ENCODE measurements around the gene MAP3K3.

MAP3K3 gene

DNA sequence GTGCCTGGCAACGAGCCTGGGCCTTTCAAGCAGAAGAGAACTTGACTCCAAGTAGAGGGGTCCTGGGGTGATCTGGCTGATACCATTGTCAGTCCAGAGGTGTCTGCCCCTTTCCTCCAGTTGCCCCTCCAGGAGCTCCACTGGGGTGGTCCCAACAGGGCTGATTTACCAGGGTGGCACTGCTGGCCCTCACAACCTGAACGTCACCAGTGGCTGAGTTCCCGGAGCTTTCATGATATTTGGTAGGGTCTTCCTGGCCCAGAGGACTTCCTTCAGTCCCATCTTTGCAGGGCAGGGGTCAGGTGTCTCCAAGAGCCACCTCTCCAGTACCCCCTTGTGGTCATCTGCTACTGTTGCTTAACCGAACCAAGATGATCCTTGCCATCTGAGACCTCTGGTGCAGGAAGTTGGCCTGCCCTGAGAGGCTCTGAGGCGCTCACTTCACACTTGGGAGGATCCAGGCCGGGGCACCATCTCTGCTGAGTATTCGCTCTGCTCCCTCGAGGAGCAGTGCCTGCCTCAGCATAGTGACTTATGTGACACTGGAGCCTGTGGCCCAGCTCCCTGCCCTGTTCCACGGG, 74.3 kb downstream of the MAP3K3 start:
- Histone ChIP-seq H3K4me1 (ENCODE audit: control insufficient read depth, low read depth, low read length) (peaks cover 11% of the 10 kb centered on the region), H3K9ac (ENCODE audit: low read length) (no peak overlapping the region), H3K36me3 (ENCODE audit: control insufficient read depth, low read depth, low read length) (peaks cover 15% of the 10 kb centered on the region), H3K27ac (ENCODE audit: low read length) (no peak overlapping the region), H3K9me3 (ENCODE audit: control insufficient read depth, low read depth, low read length) (no peaks in the 10 kb centered on the region), H3K27me3 (ENCODE audit: control insufficient read depth, insufficient read depth, low read length) (peaks cover 6% of the 10 kb centered on the region), H3K4me3 (ENCODE audit: low read length) (no peak overlapping the region)

DNA sequence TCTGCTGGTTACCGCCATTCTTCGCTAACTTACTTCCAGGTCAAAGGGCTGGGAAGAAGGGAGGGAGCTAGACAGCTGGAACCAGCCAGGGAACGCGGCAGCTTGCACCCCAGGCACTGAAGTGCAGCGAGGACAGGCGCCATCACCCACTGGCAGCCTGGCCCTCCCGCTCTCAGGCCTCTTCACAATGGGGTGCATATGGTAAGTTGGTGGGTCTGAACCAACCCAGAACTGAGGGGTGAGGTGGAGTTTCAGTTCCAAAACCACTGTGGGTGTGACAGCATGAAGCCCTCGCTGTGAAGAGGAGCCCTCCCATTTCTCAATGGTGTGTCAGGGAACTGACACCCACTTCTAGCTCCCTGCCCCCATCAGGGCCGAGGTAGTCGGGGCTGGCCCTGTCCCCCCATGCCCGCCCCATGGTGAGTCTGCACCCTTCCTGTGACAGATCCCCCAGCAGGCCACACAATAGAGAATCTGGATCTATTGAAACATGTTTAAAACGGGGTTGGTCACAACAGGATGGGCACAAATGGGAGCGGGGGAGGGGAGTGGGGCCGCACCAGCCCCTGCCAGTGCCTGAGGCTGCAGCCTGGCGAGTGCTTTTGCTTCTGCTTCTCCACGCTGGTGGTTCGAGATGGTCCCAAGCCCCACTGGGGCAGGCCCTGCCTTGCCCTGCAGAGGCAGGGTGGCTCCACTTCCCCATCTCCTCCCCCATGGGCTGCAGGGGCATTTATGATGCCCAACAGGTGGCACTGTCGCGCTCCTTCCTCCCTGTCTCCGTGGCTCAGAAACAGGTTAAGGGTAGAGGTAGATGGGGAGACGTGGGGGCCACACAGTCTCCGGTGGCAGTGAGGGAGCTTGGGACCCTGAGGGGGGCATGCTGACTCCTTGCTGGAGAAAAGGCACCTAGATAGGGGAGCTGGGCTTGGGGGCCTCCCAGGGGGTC, 75.4 kb downstream of the MAP3K3 start:
- Histone ChIP-seq H3K4me1 (ENCODE audit: control insufficient read depth, low read depth, low read length) (peaks cover 11% of the 10 kb centered on the region), H3K9ac (ENCODE audit: low read length) (no peak overlapping the region), H3K27me3 (ENCODE audit: control insufficient read depth, insufficient read depth, low read length) (peaks cover 7% of the 10 kb centered on the region), H3K9me3 (ENCODE audit: control insufficient read depth, low read depth, low read length) (no peaks in the 10 kb centered on the region), H3K27ac (ENCODE audit: low read length) (no peak overlapping the region), H3K36me3 (ENCODE audit: control insufficient read depth, low read depth, low read length) (peaks cover 11% of the 10 kb centered on the region), H3K4me3 (ENCODE audit: low read length) (no peak overlapping the region)

DNA sequence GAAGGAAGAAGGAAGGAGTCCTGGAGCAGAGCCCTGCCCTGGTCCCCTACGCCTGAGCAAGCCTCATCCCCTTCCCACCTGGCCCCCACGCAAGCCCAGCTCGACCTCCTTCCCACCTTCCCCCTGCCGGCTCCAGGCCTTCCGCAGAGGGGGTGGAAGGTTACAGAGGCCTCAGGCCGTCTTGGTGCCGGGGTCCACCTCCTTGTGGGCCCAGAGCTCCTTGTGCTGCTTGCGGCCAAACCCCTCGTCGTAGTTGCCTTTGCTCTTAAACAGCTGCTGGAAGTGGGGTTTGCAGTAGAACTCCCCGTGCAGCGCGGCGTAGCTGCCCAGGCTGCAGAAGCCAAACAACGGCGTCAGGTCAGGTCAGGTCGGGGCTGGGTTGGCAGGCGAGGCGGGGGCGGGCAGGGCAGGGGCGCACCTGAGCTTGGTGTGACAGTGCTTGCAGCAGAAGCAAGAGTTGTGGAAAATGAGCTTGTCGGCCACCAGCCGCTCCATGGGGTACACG, 76.2 kb downstream of the MAP3K3 start:
- peaks cover 7% of the 10 kb centered on the region for H3K27me3 ChIP-seq (ENCODE audit: control insufficient read depth, insufficient read depth, low read length)
- peaks cover 15% of the 10 kb centered on the region for H3K36me3 ChIP-seq (ENCODE audit: control insufficient read depth, low read depth, low read length)
- H3K9ac ChIP-seq (ENCODE audit: low read length) = no peak overlapping the region
- H3K4me1 ChIP-seq (ENCODE audit: control insufficient read depth, low read depth, low read length) = peaks cover 11% of the 10 kb centered on the region
- no peak overlapping the region for H3K27ac ChIP-seq (ENCODE audit: low read length)
- no peaks in the 10 kb centered on the region for H3K9me3 ChIP-seq (ENCODE audit: control insufficient read depth, low read depth, low read length)
- H3K4me3 ChIP-seq (ENCODE audit: low read length) = peak overlapping the region; percentile 62

- Histone ChIP-seq H3K36me3 (ENCODE audit: control insufficient read depth, low read depth, low read length) (peaks cover 19% of the 10 kb centered on the region), H3K4me1 (ENCODE audit: control insufficient read depth, low read depth, low read length) (peaks cover 11% of the 10 kb centered on the region)
Observed at GRCh38 chr17:63698886-63699637, 76.8 kb downstream of the MAP3K3 start.

DNA sequence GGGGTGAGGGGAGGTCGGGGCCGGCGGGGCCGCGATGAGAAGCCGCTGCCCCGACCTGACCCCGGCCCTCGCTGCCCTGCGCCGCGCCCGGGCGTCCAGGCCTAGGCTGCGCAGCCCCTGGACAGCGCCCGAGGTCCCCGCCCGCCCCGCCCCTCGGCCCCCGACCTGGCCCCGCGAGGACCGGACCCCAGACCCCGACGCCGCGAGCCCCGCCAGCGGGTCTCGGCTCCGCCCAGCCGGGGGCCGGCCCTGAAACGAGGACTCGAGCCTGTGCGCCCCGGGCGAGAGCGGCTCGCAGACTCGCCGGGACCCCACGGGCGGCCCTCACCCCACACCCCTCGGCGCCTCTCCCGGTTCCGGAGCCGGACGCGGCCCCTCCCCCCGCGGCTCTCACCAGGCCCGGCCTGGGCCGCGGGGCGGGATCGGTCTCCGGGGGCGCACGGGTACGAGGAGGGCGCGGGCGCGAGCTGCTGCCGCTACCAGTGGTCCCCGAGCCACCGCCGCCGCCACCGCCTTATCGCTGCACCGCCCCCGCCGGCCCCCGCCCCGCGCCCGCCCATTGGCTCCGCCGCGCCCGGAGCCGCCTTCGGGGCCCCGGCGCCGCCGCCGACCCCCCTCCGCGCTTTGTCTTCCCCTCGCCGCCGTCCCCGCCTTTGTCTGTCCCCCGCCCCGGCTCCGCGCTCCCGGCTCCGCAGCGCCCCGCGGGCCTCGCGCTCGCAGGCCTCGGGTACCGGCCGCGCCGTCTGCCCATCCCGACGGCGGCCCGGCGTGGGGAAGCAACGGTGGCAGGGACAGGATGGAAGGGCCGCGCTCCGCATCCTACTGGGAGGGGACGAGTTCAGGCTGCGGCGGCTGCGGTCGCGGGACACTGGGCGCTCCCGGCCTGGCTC, 77.7 kb downstream of the MAP3K3 start, which contains the start of gene LIMD2:
TSS of gene LIMD2 (minus strand) at position 488 of the 890 bp plus-strand sequence. CDS start 827 bp downstream, outside the sequence.
- no peak within 1 kb of the TSS for H3K27ac ChIP-seq (ENCODE audit: low read length)
- peaks cover 7% of the 10 kb centered on the region for H3K27me3 ChIP-seq (ENCODE audit: control insufficient read depth, insufficient read depth, low read length)
- peak within 1 kb of the TSS; percentile 64 for H3K4me3 ChIP-seq (ENCODE audit: low read length)
- peak within 1 kb of the TSS; percentile 74 for H3K9ac ChIP-seq (ENCODE audit: low read length)
- peaks cover 8% of the 10 kb centered on the region for H3K4me1 ChIP-seq (ENCODE audit: control insufficient read depth, low read depth, low read length)
- peaks cover 19% of the 10 kb centered on the region for H3K36me3 ChIP-seq (ENCODE audit: control insufficient read depth, low read depth, low read length)
- H3K9me3 ChIP-seq (ENCODE audit: control insufficient read depth, low read depth, low read length) = no peaks in the 10 kb centered on the region

More at GRCh38 chr17:63698886-63699637, 76.8 kb downstream of the MAP3K3 start:
- Histone ChIP-seq H3K27me3 (ENCODE audit: control insufficient read depth, insufficient read depth, low read length) (peaks cover 7% of the 10 kb centered on the region), H3K9ac (ENCODE audit: low read length) (peak overlapping the region; percentile 56), H3K9me3 (ENCODE audit: control insufficient read depth, low read depth, low read length) (no peaks in the 10 kb centered on the region), H3K27ac (ENCODE audit: low read length) (no peak overlapping the region), H3K4me3 (ENCODE audit: low read length) (peak overlapping the region; percentile 62)

GRCh38 chr17:63700528-63701455, 78.6 kb downstream of the MAP3K3 start:
- H3K9me3 ChIP-seq (ENCODE audit: control insufficient read depth, low read depth, low read length) = no peaks in the 10 kb centered on the region
- H3K4me1 ChIP-seq (ENCODE audit: control insufficient read depth, low read depth, low read length) = peaks cover 8% of the 10 kb centered on the region
- no peak overlapping the region for H3K27ac ChIP-seq (ENCODE audit: low read length)
- peaks cover 19% of the 10 kb centered on the region for H3K36me3 ChIP-seq (ENCODE audit: control insufficient read depth, low read depth, low read length)
- H3K9ac ChIP-seq (ENCODE audit: low read length) = peak overlapping the region; percentile 74
- peaks cover 7% of the 10 kb centered on the region for H3K27me3 ChIP-seq (ENCODE audit: control insufficient read depth, insufficient read depth, low read length)
- H3K4me3 ChIP-seq (ENCODE audit: low read length) = peak overlapping the region; percentile 64

GRCh38 chr17:63701456-63701820, 79.2 kb downstream of the MAP3K3 start:
- H3K36me3 ChIP-seq (ENCODE audit: control insufficient read depth, low read depth, low read length) = peaks cover 19% of the 10 kb centered on the region
- no peaks in the 10 kb centered on the region for H3K9me3 ChIP-seq (ENCODE audit: control insufficient read depth, low read depth, low read length)
- H3K9ac ChIP-seq (ENCODE audit: low read length) = no peak overlapping the region
- H3K27me3 ChIP-seq (ENCODE audit: control insufficient read depth, insufficient read depth, low read length) = peaks cover 7% of the 10 kb centered on the region
- H3K4me3 ChIP-seq (ENCODE audit: low read length) = peak overlapping the region; percentile 64
- peaks cover 8% of the 10 kb centered on the region for H3K4me1 ChIP-seq (ENCODE audit: control insufficient read depth, low read depth, low read length)
- H3K27ac ChIP-seq (ENCODE audit: low read length) = no peak overlapping the region

GRCh38 chr17:63701868-63702720, 79.9 kb downstream of the MAP3K3 start:
- no peak overlapping the region for H3K9ac ChIP-seq (ENCODE audit: low read length)
- H3K4me3 ChIP-seq (ENCODE audit: low read length) = no peak overlapping the region
- peaks cover 7% of the 10 kb centered on the region for H3K27me3 ChIP-seq (ENCODE audit: control insufficient read depth, insufficient read depth, low read length)
- peaks cover 4% of the 10 kb centered on the region for H3K4me1 ChIP-seq (ENCODE audit: control insufficient read depth, low read depth, low read length)
- peaks cover 14% of the 10 kb centered on the region for H3K36me3 ChIP-seq (ENCODE audit: control insufficient read depth, low read depth, low read length)
- H3K27ac ChIP-seq (ENCODE audit: low read length) = no peak overlapping the region
- H3K9me3 ChIP-seq (ENCODE audit: control insufficient read depth, low read depth, low read length) = no peaks in the 10 kb centered on the region

DNA sequence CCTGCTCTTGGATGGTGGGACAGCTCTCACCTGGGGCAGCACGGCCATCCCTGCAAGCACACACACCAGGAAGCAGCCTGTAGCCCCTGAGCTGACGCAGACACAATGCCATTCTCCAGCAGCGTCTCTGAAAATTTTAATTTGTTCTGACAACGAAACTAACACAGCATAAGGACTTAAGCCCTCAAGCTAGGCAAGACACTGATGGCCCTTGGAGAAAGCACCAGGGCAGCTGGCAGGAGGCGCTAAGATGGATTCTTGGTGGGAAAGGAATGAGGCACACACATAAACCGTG, 80.5 kb downstream of the MAP3K3 start:
- Histone ChIP-seq H3K9me3 (ENCODE audit: control insufficient read depth, low read depth, low read length) (no peaks in the 10 kb centered on the region), H3K36me3 (ENCODE audit: control insufficient read depth, low read depth, low read length) (peaks cover 8% of the 10 kb centered on the region), H3K9ac (ENCODE audit: low read length) (no peak overlapping the region), H3K27me3 (ENCODE audit: control insufficient read depth, insufficient read depth, low read length) (peaks cover 7% of the 10 kb centered on the region), H3K4me3 (ENCODE audit: low read length) (no peak overlapping the region), H3K4me1 (ENCODE audit: control insufficient read depth, low read depth, low read length) (peaks cover 1% of the 10 kb centered on the region), H3K27ac (ENCODE audit: low read length) (no peak overlapping the region)

Data from iPS-18a (cell line).